Thoracic aorta (tissue), 2 donors: ENCODE results near the gene CELF2. TPM values are rescaled to one million over a fixed set of nuclear protein-coding genes. Genes with fewer than 3 reads are reported as not detected.

Experiments used
- ATAC-seq: fragments of 150-250 bp; one replicate; pipeline ENCODE4 v1.8.0; 2017; ENCODE audit warnings: low read depth; ENCODE audit not compliant: insufficient number of reproducible peaks, low FRiP score
- DNase-seq: peaks from one replicate; pipeline ENCODE4 v3.0.0-alpha.2; 2020; ENCODE audit warnings: low spot score
- H3K27ac ChIP-seq, 2 donors: fragments of 200-600 bp; sonication (generic); 1 replicate in 1 of 2; 2 replicates in 1 of 2; pipeline ENCODE4 v1.5.1; 2016; ENCODE audit warnings: mild to moderate bottlenecking in 2 of 2, moderate library complexity in 2 of 2
- H3K27me3 ChIP-seq: fragments of 200-600 bp; sonication (generic); replicated peaks from 2 replicates; pipeline ENCODE4 v1.6.0; 2016; ENCODE audit warnings: mild to moderate bottlenecking; ENCODE audit not compliant: insufficient read depth
- H3K36me3 ChIP-seq: fragments of 200-600 bp; sonication (generic); one replicate; pipeline ENCODE4 v1.5.1; 2016
- H3K4me1 ChIP-seq, 2 donors: fragments of 200-600 bp; sonication (generic); 1 replicate in 1 of 2; 2 replicates in 1 of 2; pipeline versions ENCODE4 v1.5.1 to v1.6.0; 2016; ENCODE audit warnings: low read depth in 2 of 2, mild to moderate bottlenecking in 1 of 2; ENCODE audit not compliant: control insufficient read depth in 1 of 2
- H3K4me3 ChIP-seq: fragments of 200-600 bp; sonication (generic); 2 replicates; pipeline ENCODE4 v1.5.1; 2016; ENCODE audit warnings: mild to moderate bottlenecking
- H3K9me3 ChIP-seq: fragments of 200-600 bp; sonication (generic); 2 replicates; pipeline ENCODE4 v1.5.1; 2016
- total RNA-seq, 2 donors: library from RNA; depleted of rRNA; stranded (reverse); fragments of >200 nt; gene quantifications; one replicate each; pipeline versions ENCODE4 v1.1.0 to v1.2.3, GENCODE V29; 2016
- TF ChIP-seq, protein P1 (sequence below): fragments of 200-600 bp; sonication (generic); IDR thresholded peaks from one replicate; pipeline ENCODE4 v1.5.1; 2019; ENCODE audit warnings: antibody characterized with exemption

The CELF2 gene
- total RNA-seq, 2 donors from 2014 or later = 69.0 to 73.5 TPM

DNA sequence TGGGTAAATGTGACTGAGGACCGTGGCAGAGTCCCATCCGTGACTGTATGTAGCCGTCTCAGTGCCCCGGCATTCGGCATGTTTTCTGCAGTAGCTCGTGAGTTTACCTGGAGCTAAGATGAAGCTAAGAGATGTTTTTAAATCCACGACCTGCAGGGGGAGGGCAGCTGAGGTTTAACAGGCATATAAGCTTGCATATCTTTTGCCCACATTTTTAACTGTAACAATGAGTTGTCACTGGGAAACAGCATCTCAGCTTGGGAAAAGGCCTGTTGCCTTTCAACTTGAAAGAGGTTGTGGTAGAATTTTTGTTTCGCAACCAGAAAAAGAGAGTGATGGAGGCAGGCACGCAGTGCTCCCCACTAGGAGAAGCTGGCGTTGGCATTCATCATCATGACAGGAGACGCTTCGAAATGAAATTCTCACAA is 77.7 kb downstream of the CELF2 start:
- no peak for ATAC-seq
- H3K36me3 ChIP-seq = no peaks in the 10 kb centered on the region
- TF ChIP-seq, protein P1, sequence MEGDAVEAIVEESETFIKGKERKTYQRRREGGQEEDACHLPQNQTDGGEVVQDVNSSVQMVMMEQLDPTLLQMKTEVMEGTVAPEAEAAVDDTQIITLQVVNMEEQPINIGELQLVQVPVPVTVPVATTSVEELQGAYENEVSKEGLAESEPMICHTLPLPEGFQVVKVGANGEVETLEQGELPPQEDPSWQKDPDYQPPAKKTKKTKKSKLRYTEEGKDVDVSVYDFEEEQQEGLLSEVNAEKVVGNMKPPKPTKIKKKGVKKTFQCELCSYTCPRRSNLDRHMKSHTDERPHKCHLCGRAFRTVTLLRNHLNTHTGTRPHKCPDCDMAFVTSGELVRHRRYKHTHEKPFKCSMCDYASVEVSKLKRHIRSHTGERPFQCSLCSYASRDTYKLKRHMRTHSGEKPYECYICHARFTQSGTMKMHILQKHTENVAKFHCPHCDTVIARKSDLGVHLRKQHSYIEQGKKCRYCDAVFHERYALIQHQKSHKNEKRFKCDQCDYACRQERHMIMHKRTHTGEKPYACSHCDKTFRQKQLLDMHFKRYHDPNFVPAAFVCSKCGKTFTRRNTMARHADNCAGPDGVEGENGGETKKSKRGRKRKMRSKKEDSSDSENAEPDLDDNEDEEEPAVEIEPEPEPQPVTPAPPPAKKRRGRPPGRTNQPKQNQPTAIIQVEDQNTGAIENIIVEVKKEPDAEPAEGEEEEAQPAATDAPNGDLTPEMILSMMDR = no peak
- no peak overlapping the region for H3K27ac ChIP-seq
- H3K9me3 ChIP-seq = no peaks in the 10 kb centered on the region
- H3K4me1 ChIP-seq = no peaks in the 10 kb centered on the region
- no peak for DNase-seq
- no peaks in the 10 kb centered on the region for H3K27me3 ChIP-seq
- H3K4me3 ChIP-seq = no peak overlapping the region

GRCh38 chr10:11096422-11096821 is 78.8 kb downstream of the CELF2 start:
- H3K36me3 ChIP-seq = no peaks in the 10 kb centered on the region
- TF ChIP-seq, protein P1 = no peak
- ATAC-seq (no peak), DNase-seq (no peak)
- no peaks in the 10 kb centered on the region for H3K9me3 ChIP-seq
- H3K4me1 ChIP-seq = no peaks in the 10 kb centered on the region
- H3K27ac ChIP-seq = no peak overlapping the region
- H3K4me3 ChIP-seq = no peak overlapping the region
- no peaks in the 10 kb centered on the region for H3K27me3 ChIP-seq

DNA sequence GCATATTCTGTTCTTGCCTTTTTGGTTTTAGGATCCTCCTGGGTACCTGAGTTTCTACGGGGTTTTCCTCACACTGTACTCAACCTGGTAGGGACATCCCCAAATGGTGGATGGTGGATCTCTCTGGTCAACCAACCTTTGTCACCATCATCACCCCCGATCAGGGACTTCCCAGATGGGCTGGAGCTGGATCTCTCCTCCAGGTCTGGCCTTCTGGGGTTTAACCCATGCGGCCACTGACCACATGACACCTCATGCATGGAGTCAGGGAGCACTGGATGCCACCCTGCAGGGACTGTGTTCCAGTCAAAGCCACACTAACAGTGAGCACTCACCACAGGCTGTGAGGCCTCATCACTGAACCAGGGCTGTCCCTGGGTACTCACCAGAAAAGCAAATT is 80.0 kb downstream of the CELF2 start:
- DNase-seq = no peak
- no peak overlapping the region for H3K4me3 ChIP-seq

DNA sequence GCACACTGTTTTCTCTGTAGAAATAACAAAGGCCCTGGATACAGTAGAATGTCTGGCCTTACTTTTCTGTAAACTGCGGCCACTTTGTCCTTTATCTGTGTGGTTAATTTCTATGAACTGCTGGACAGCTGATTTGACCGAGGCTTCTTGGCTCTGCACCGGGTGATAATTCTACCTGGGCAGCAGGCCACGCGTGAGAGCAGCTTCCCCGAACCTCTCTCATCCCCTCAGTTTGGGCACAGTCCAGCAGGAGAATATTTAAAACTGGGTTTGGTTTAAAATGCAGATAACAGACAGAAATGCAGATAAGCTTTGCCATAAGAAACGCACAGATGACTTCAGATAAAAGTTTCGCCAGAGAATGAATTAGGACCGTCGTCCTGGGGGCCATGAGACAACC is 81.0 kb downstream of the CELF2 start:
- TF ChIP-seq, protein P1 = no peak
- ATAC-seq = no peak
- DNase-seq = no peak
- no peak overlapping the region for H3K27ac ChIP-seq
- H3K4me3 ChIP-seq = no peak overlapping the region
- H3K4me1 ChIP-seq = no peaks in the 10 kb centered on the region
- no peaks in the 10 kb centered on the region for H3K27me3 ChIP-seq
- H3K9me3 ChIP-seq = no peaks in the 10 kb centered on the region
- no peaks in the 10 kb centered on the region for H3K36me3 ChIP-seq

More for the DNA sequence above, 80.0 kb downstream of the CELF2 start:
- H3K9me3 ChIP-seq = no peaks in the 10 kb centered on the region
- TF ChIP-seq, protein P1 = no peak
- H3K27ac ChIP-seq = no peak overlapping the region
- no peaks in the 10 kb centered on the region for H3K27me3 ChIP-seq
- H3K36me3 ChIP-seq = no peaks in the 10 kb centered on the region
- H3K4me1 ChIP-seq = no peaks in the 10 kb centered on the region
- no peak for ATAC-seq

DNA sequence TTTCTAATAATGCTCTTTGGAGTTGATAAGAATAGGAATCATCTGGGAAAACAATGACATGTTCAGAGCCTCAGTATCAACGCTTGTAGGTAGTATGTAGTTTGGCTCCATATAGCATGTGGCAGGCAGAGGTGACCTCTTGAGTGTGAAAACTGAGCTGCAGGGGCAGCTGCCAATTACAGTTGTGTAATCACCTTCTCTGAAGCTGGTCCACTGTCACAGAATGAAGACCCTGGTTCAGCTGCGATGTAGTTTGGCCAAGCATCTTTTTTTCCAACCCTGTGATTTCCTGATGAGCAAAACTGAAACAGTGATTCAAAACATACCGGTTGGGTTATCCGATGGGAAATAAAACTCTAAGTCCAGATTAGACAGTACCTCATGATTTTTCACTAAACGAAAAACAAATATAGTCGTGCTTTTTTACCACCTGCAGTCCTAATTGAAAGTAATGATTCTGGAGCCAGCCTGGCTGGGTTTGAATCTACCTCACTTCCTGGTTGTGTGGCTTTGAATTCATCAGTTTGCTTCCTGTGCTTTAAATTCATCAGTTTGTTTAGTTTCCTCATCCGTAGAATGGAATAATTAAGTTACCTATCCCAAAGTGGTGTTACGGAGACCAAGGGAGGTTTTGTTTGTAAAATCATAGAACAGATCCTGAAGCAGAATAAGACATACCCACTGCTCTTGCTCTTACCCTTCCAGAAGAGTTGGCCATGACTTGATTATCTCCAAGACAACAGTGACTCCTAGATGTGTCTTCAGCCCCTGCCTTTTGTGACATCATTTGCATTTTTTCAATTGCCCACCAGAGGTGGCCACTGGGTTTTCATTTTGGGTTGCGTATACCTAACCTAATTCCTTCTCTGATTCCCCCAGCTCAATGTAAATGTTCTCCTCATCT is 87.4 kb downstream of the CELF2 start:
- no peak for ATAC-seq
- no peak for DNase-seq
- H3K27ac ChIP-seq = no peak overlapping the region

More for the DNA sequence above, 87.4 kb downstream of the CELF2 start:
- no peaks in the 10 kb centered on the region for H3K36me3 ChIP-seq
- no peaks in the 10 kb centered on the region for H3K9me3 ChIP-seq
- no peaks in the 10 kb centered on the region for H3K27me3 ChIP-seq
- no peaks in the 10 kb centered on the region for H3K4me1 ChIP-seq
- H3K4me3 ChIP-seq = no peak overlapping the region
- TF ChIP-seq, protein P1 = no peak
